NCI-H82 treated with DMSO at 0.1 percent for 48 hours (cell line): ENCODE measurements around the gene PTPN13.
A peak's percentile ranks its signal among the peaks of the same experiment; 100 is the strongest.

Source experiments
- DNase-seq: peaks from one replicate; lab custom pipeline; 2025; ENCODE audit not compliant: unreplicated experiment; lab: John Stamatoyannopoulos, UW

The PTPN13 gene, protein sequence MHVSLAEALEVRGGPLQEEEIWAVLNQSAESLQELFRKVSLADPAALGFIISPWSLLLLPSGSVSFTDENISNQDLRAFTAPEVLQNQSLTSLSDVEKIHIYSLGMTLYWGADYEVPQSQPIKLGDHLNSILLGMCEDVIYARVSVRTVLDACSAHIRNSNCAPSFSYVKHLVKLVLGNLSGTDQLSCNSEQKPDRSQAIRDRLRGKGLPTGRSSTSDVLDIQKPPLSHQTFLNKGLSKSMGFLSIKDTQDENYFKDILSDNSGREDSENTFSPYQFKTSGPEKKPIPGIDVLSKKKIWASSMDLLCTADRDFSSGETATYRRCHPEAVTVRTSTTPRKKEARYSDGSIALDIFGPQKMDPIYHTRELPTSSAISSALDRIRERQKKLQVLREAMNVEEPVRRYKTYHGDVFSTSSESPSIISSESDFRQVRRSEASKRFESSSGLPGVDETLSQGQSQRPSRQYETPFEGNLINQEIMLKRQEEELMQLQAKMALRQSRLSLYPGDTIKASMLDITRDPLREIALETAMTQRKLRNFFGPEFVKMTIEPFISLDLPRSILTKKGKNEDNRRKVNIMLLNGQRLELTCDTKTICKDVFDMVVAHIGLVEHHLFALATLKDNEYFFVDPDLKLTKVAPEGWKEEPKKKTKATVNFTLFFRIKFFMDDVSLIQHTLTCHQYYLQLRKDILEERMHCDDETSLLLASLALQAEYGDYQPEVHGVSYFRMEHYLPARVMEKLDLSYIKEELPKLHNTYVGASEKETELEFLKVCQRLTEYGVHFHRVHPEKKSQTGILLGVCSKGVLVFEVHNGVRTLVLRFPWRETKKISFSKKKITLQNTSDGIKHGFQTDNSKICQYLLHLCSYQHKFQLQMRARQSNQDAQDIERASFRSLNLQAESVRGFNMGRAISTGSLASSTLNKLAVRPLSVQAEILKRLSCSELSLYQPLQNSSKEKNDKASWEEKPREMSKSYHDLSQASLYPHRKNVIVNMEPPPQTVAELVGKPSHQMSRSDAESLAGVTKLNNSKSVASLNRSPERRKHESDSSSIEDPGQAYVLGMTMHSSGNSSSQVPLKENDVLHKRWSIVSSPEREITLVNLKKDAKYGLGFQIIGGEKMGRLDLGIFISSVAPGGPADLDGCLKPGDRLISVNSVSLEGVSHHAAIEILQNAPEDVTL (N-terminal part only)

GRCh38 chr4:86593688-86594558 lies at the start of gene PTPN13:
Gene PTPN13, plus strand, starts transcription at chr4:86594315. Its CDS starts 40,942 bp downstream, at chr4:86635257.
- DNase-seq = peak; percentile 90

DNA sequence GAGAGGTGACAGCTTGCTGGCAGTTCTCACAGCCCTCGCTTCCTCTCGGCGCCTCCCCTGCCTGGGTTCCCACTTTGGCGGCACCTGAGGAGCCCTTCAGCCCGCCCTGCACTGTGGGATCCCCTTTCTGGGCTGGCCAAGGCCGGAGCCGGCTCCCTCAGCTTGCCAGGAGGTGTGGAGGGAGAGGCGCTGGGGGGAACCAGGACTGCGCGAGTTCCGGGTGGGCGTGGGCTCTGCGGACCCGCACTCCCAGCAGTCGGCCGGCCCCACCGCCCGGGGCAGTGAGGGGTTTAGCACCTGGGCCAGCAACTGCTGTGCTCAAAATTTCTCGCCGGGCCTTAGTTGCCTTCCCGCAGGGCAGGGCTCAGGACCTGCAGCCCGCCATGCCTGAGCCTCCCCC lies 47.0 kb upstream of the PTPN13 start:
- no peak for DNase-seq

GRCh38 chr4:86549163-86549788 lies 44.8 kb upstream of the PTPN13 start:
- DNase-seq = no peak

GRCh38 chr4:86551387-86551786 lies 42.7 kb upstream of the PTPN13 start:
- DNase-seq = no peak

- DNase-seq = no peak
Measured at GRCh38 chr4:86554646-86555045, 39.5 kb upstream of the PTPN13 start.

GRCh38 chr4:86556791-86557415 lies 37.2 kb upstream of the PTPN13 start:
- no peak for DNase-seq

DNA sequence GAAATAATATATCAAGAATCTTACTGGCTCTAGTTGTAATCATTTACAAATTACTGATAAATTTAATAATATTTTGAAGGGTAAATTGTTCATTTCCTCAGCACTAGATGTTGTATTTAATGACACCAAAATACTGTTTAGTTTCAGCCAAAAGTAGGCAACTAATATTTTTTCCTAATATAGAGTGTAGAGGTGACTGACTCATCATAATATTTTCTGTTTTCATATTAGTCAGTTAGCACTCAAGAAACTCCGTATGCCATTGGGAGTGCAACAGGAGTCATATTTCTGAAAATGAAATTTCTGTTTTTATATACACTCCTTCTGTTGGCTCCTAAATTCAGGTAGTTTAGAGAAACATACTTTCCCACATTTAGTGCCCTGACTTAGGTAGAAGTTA lies 36.6 kb upstream of the PTPN13 start:
- DNase-seq = no peak

- no peak for DNase-seq
Measured at GRCh38 chr4:86558258-86558657, 35.9 kb upstream of the PTPN13 start.

- DNase-seq = no peak
Measured at GRCh38 chr4:86558797-86559196, 35.3 kb upstream of the PTPN13 start.

DNA sequence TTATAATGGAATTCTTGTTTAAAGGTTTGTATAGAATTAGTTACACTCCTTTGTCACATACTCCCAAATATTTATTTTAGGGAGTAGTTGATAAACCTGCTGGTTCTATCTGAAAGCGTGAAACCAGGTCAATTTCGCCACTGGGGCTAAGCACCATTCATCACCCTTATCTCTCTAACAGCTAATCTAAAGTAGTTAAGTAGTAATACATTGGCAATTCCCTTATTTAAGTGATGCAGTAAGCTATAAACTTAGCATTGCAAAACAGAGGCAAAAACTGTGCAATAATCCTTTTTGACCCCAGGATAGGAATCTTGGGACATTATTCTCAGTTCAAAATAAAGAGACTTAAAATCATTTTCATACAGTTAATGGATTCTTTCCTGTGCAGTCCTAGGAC lies 33.7 kb upstream of the PTPN13 start:
- DNase-seq = no peak

DNA sequence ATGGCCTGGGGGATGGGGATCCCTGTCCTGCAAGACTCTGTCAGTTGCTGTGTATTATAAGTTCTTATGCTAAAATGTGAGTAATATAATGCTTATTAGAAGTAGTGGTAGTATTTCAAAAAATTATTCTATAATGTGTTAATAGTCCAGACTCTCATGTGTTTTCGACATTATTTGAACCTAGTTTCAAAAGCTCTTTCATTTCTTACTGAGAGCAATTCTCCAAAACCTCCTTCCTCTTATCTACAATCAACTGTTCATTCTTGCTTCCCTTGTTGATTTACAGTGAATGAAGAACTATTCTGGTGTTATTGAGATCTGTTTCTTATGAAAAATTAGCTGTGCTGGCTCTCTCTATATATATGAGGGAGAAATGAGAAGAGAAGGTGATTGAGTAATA lies 32.9 kb upstream of the PTPN13 start:
- no peak for DNase-seq

- no peak for DNase-seq
Measured at GRCh38 chr4:86563416-86563815, 30.7 kb upstream of the PTPN13 start.

- no peak for DNase-seq
Measured at GRCh38 chr4:86564795-86565194, 29.3 kb upstream of the PTPN13 start.

- no peak for DNase-seq
Measured at GRCh38 chr4:86565651-86566050, 28.5 kb upstream of the PTPN13 start.

GRCh38 chr4:86569103-86569870 lies 24.8 kb upstream of the PTPN13 start:
- DNase-seq = no peak

DNA sequence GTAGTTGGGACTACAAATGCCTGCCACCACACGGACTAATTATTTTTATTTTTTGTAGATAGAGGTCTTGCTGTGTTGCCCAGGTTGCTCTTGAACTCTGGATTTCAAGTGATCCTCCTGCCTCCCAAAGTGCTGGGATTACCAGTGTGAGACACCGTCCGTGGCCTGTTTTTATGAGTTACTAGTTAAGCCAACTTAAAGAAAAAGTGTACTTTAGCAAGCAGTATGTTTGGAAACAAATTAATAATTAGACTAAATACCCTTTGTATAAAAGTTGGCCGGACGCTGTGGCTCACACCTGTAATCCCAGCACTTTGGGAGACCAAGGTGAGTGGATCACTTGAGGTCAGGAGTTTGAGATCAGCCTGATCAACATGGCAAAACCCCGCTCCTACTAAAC lies 14.2 kb upstream of the PTPN13 start:
- no peak for DNase-seq

- no peak for DNase-seq
Measured at GRCh38 chr4:86582410-86582809, 11.7 kb upstream of the PTPN13 start.

- no peak for DNase-seq
Measured at GRCh38 chr4:86586160-86586572, 7.9 kb upstream of the PTPN13 start.
